DOHH2 (cell line): ENCODE results near the gene GALNT9.

ENCODE experiments used
- H3F3A ChIP-seq: fragments of 200-600 bp; sonication (generic), shearing (Covaris generic); 2 replicates; pipeline ENCODE4 v1.6.0; 2016; ENCODE audit warnings: antibody characterized with exemption, mild to moderate bottlenecking; ENCODE audit not compliant: control insufficient read depth, insufficient read depth
- H3K27ac ChIP-seq: fragments of 200-600 bp; sonication (generic); 2 replicates; pipeline ENCODE4 v1.5.1; 2014; ENCODE audit warnings: low read depth, mild to moderate bottlenecking, low read length, moderate library complexity
- H3K27me3 ChIP-seq: fragments of 200-600 bp; sonication (generic); 2 replicates; pipeline ENCODE4 v1.6.1; 2014; ENCODE audit warnings: mild to moderate bottlenecking, low read length, mixed read lengths; ENCODE audit not compliant: control insufficient read depth
- H3K36me3 ChIP-seq: fragments of 200-600 bp; sonication (generic); 2 replicates; pipeline ENCODE4 v1.6.1; 2014; ENCODE audit warnings: mild to moderate bottlenecking, low read length, moderate library complexity, mixed read lengths; ENCODE audit not compliant: control insufficient read depth
- H3K4me1 ChIP-seq: fragments of 200-600 bp; sonication (generic); 2 replicates; pipeline ENCODE4 v1.6.1; 2014; ENCODE audit warnings: mild to moderate bottlenecking, low read length, mixed read lengths; ENCODE audit not compliant: control insufficient read depth
- H3K4me2 ChIP-seq: fragments of 200-600 bp; sonication (generic); 2 replicates; pipeline ENCODE4 v1.6.0; 2014; ENCODE audit warnings: mild to moderate bottlenecking, low read length, moderate library complexity
- H3K4me3 ChIP-seq: fragments of 200-600 bp; sonication (generic); 2 replicates; pipeline ENCODE4 v1.5.1; 2014; ENCODE audit warnings: mild to moderate bottlenecking, low read length, mixed read lengths
- H3K79me2 ChIP-seq: fragments of 200-600 bp; sonication (generic); 2 replicates; pipeline ENCODE4 v1.6.1; 2014; ENCODE audit warnings: mild to moderate bottlenecking, low read length, mixed read lengths; ENCODE audit not compliant: control insufficient read depth
- H3K9me2 ChIP-seq: fragments of 200-600 bp; sonication (generic); replicated peaks from 2 replicates; pipeline ENCODE4 v1.6.1; 2014; ENCODE audit warnings: mild to moderate bottlenecking, low read length, mixed read lengths; ENCODE audit not compliant: control insufficient read depth
- H3K9me3 ChIP-seq: fragments of 200-600 bp; sonication (generic); 2 replicates; pipeline ENCODE4 v1.6.1; 2014; ENCODE audit warnings: antibody characterized with exemption, low read length, mixed read lengths; ENCODE audit not compliant: control insufficient read depth, insufficient read depth
- H4K20me1 ChIP-seq: fragments of 200-600 bp; sonication (generic); 2 replicates; pipeline ENCODE4 v1.6.0; 2014; ENCODE audit warnings: low read depth, mild to moderate bottlenecking, antibody characterized with exemption, low read length, moderate library complexity; ENCODE audit not compliant: control insufficient read depth, insufficient read depth
- CTCF ChIP-seq: fragments of 200-600 bp; sonication (generic); IDR thresholded peaks from one replicate; pipeline ENCODE4 v1.5.1; 2014; ENCODE audit warnings: antibody characterized with exemption, mild to moderate bottlenecking, low read depth, low read length; ENCODE audit not compliant: poor library complexity, severe bottlenecking
- EZH2phosphoT487 ChIP-seq: fragments of 200-600 bp; sonication (generic); IDR thresholded peaks from 2 replicates; pipeline ENCODE4 v1.6.1; 2017; ENCODE audit warnings: borderline replicate concordance, mild to moderate bottlenecking, antibody characterized with exemption, low read length, moderate library complexity, mixed read lengths

Gene GALNT9

GRCh38 chr12:132324841-132325732 lies 4.3 kb downstream of the GALNT9 start:
- no peak overlapping the region for H3K4me2 ChIP-seq
- H3K36me3 ChIP-seq: no peaks in the 10 kb centered on the region
- H3K27me3 ChIP-seq: no peaks in the 10 kb centered on the region
- no peak overlapping the region for H3K27ac ChIP-seq
- TF ChIP-seq EZH2phosphoT487: no peak
- TF ChIP-seq CTCF: no peak
- H3K79me2 ChIP-seq: no peaks in the 10 kb centered on the region
- H3K9me2 ChIP-seq: no peaks in the 10 kb centered on the region
- no peaks in the 10 kb centered on the region for H4K20me1 ChIP-seq
- no peaks in the 10 kb centered on the region for H3K4me1 ChIP-seq
- no peaks in the 10 kb centered on the region for H3K9me3 ChIP-seq
- H3F3A ChIP-seq: no peaks in the 10 kb centered on the region
- H3K4me3 ChIP-seq: no peak overlapping the region

- TF ChIP-seq EZH2phosphoT487: no peak
- no peak for TF ChIP-seq CTCF
Observed at GRCh38 chr12:132324173-132324572, 5.2 kb downstream of the GALNT9 start.

GRCh38 chr12:132323171-132324010 lies 6.0 kb downstream of the GALNT9 start:
- no peak overlapping the region for H3K4me3 ChIP-seq
- H4K20me1 ChIP-seq: no peaks in the 10 kb centered on the region
- H3K27me3 ChIP-seq: no peaks in the 10 kb centered on the region
- H3K27ac ChIP-seq: no peak overlapping the region
- H3K4me2 ChIP-seq: no peak overlapping the region
- H3K9me2 ChIP-seq: no peaks in the 10 kb centered on the region
- H3K79me2 ChIP-seq: no peaks in the 10 kb centered on the region
- H3K9me3 ChIP-seq: no peaks in the 10 kb centered on the region
- H3K4me1 ChIP-seq: no peaks in the 10 kb centered on the region
- TF ChIP-seq CTCF (no peak), EZH2phosphoT487 (no peak)
- no peaks in the 10 kb centered on the region for H3K36me3 ChIP-seq
- H3F3A ChIP-seq: no peaks in the 10 kb centered on the region

More at GRCh38 chr12:132324173-132324572, 5.2 kb downstream of the GALNT9 start:
- Histone ChIP-seq H3K27ac (no peak overlapping the region), H3K4me2 (no peak overlapping the region), H4K20me1 (no peaks in the 10 kb centered on the region), H3K9me2 (no peaks in the 10 kb centered on the region), H3F3A (no peaks in the 10 kb centered on the region), H3K4me1 (no peaks in the 10 kb centered on the region), H3K79me2 (no peaks in the 10 kb centered on the region), H3K36me3 (no peaks in the 10 kb centered on the region), H3K4me3 (no peak overlapping the region), H3K9me3 (no peaks in the 10 kb centered on the region), H3K27me3 (no peaks in the 10 kb centered on the region)
